Vagina (tissue), 2 donors: ENCODE data around the gene PCDHB2.
"Not testable (repeated sequence)": the region's sequence is repeated elsewhere in the genome, so short reads cannot be mapped to it uniquely, and the experiment has no call there.

ENCODE experiments used
- POLR2A ChIP-seq, 2 donors: fragments of 450-650 bp; IDR thresholded peaks; one replicate each; pipeline ENCODE4 v1.6.1; 2017; ENCODE audit warnings: antibody characterized with exemption in 2 of 2, mild to moderate bottlenecking in 2 of 2, moderate library complexity in 2 of 2
- TF ChIP-seq, protein P1 (sequence below), 3 experiments: fragments of 450-650 bp in 2 of 3; fragments of 200-600 bp in 1 of 3; sonication (generic) in 1 of 3; IDR thresholded peaks; one replicate each; pipeline ENCODE4 v1.5.1; 2017 to 2019; ENCODE audit warnings: antibody characterized with exemption in 3 of 3, mild to moderate bottlenecking in 2 of 3, moderate library complexity in 2 of 3

DNA sequence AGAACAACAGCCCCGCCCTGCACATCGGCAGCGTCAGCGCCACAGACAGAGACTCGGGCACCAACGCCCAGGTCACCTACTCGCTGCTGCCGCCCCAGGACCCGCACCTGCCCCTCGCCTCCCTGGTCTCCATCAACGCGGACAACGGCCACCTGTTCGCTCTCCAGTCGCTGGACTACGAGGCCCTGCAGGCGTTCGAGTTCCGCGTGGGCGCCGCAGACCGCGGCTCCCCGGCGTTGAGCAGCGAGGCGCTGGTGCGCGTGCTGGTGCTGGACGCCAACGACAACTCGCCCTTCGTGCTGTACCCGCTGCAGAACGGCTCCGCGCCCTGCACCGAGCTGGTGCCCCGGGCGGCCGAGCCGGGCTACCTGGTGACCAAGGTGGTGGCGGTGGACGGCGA, 1.8 kb downstream of the PCDHB2 start:
- TF ChIP-seq POLR2A (IDR thresholded peaks at IDR 0.05): not testable (repeated sequence)
- TF ChIP-seq, protein P1, sequence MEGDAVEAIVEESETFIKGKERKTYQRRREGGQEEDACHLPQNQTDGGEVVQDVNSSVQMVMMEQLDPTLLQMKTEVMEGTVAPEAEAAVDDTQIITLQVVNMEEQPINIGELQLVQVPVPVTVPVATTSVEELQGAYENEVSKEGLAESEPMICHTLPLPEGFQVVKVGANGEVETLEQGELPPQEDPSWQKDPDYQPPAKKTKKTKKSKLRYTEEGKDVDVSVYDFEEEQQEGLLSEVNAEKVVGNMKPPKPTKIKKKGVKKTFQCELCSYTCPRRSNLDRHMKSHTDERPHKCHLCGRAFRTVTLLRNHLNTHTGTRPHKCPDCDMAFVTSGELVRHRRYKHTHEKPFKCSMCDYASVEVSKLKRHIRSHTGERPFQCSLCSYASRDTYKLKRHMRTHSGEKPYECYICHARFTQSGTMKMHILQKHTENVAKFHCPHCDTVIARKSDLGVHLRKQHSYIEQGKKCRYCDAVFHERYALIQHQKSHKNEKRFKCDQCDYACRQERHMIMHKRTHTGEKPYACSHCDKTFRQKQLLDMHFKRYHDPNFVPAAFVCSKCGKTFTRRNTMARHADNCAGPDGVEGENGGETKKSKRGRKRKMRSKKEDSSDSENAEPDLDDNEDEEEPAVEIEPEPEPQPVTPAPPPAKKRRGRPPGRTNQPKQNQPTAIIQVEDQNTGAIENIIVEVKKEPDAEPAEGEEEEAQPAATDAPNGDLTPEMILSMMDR (IDR thresholded peaks at IDR 0.05): not testable (repeated sequence)
